CD4-positive, alpha-beta T cell treated with Interferon alpha-2 for 1 hour (primary cell): ENCODE results near the gene TRIM74.
"Not testable (repeated sequence)": the region's sequence is repeated elsewhere in the genome, so short reads cannot be mapped to it uniquely, and the experiment has no call there.

Experiments used
- DNase-seq, 2 donors: peaks; one replicate each; pipeline ENCODE4 v3.0.0-alpha.2; 2020 to 2022

The TRIM74 gene

DNA sequence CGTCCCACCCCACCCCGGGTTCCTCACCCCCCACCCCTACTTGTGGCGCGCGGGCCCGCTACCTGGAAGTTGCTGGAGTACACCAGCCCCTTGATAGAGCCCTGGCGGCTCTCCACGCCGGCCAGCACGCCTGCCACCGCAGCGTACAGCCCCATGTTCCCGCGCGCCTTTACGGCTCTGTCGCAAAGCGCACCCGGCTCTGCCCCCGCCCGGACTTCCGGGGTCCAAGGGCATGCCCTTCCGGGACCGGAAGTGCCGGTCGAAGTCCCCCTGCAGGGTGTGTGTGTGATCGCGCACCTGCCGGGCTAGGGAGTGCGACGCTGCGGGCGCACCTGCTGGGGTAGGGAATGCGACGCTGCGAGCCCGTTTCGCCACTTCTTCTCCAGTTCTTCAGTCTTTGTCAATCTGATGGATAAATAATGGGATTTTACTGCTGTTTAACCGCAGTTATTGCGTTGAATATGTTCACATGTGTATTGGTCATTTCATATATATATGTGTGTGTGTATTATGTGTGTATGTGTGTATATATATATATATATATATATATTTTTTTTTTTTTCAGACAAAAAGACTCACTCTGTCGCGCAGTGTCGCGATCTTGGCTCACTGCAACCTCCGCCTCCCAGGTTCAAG, 14.6 kb downstream of the TRIM74 start:
- DNase-seq, result peak in 1 of 2 donors; percentile 22

DNA sequence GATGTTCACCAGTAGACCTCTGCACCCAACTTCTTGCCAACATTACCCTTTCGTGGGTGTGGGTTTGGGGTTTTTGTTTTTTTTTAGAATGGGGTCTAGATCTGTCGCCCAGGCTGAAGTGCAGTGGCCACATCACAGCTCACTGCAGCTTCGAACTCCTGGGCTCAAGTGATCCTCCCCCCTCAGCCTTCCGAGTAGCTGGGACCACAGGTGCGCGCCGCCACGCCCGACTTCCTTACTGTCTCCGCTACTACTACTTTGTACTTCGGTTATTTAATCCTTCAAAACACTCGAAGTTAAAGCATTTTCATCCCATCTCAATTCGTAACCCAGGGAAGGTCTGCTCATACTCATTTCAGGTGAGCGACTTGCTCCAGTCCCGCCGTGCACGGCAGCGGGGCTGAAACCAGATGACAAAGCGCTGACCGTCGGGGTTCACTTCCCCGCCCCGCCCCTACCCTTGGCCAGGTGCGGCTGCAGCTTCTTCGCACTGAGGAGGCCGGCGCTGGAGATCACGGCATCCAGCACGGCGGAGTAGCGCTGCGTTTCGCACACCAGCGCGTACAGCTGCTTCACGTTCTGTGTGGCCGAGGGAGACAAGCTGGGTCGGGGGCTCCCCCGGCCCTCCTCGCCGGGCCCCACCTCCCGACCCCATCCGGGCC, 15.2 kb downstream of the TRIM74 start:
- DNase-seq, result not testable (repeated sequence)

DNA sequence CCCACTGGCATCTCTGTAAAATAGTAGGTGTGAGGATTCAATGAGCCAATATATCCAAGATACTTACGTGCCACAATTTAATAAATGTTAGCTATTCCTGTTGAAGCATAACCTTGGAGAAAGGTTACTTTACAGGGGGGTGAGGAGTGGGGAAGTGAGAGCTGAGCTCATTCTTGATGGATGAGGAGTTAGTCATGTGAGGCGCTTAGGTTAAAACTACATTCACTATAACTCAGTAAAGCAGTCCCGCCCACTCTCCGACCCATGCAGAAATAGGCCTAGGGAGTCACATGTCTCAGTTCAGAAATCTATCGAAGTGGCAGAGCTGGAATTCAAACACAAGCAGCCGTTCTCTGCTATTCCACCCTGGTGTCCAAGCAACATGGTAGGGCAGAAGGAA, 18.8 kb downstream of the TRIM74 start:
- not testable (repeated sequence) for DNase-seq

DNA sequence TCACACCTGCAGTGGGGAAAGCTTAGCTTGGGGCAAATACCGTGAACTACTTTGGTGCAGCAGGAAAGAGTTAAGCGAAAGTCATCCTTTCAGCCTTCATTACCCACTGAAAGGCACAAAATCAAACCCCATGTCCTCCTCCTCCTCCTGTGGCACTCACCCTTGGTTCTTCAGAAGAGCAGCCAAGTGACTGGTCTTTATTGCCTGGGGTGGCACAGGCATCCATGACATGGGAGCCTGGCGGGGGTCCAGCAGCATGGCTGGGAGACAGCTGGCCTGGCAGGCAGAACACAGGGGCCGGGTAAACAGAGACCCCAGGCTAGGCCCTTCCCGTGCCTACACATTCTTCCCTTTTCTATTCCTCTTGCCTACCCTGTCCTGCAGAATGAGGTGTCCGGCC, 19.6 kb downstream of the TRIM74 start:
- DNase-seq, result not testable (repeated sequence)

DNA sequence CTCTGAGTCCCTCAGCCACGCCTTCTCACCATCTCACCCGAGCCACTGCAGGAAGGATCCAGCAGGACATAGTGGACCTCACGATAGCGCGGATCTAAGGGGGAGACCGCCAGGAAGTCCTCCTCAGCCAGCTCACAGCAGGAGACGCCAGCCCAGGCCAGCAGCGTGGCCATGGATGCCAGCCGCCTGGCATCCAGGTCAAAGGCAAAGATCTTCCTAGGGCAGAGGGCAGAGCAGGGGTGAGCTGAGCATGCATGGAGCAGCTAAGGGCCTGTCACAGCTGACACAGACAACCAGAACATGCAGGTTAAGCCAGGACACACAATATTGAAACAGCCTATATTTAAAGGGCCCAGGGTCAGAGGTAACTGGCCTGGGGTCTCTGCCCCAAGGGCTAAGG, 20.0 kb downstream of the TRIM74 start:
- DNase-seq, result not testable (repeated sequence)

DNA sequence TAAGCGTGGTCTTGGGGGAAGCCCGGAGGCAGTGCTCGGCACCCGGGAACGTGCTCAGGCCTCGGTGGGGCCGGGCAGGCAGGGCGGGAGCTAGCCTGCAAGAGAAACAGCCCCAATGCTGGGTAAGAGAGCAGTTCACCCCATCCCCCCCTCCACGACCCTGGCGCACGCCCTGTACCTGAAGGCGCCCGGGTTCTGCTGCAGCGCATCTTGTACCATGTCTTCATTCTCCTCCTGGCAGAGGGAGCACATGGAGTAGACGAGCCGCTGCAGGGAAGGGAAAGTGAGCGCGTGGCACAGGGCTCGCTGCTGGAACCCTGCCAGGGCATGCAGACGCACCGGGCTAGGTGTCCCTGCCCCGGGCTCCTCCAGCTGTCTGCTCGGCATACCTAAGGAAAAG, 20.6 kb downstream of the TRIM74 start:
- not testable (repeated sequence) for DNase-seq

DNA sequence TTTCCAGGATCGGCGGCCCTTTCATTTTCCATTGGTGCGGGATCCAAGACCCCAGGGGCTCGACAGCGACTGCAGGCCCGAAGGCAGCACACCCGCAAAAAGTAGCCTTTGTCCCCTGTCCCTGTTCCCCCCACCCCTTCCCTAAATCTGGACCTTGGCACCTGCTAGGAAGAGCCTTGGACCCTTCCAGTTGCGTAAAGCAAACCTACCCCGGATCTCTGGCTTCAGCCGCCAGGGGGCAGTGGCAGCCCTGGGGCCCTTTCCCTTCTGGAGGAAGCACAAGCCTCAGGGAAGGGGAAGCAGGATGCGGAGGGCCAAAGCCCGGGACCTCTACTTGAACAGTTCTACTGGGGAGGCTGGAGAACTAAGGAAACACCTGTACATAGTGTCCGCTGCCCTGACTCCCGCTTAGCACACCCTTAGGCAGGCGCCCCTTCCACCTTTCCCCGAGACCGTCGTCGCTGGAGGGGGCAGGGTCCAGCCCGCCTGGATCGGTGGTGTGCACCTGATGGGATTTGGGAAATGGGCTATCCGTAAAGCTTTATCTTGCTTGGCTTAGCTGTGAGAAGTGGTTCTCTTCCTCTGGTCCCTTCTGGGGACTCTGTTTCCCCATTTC, 23.0 kb downstream of the TRIM74 start:
- not testable (repeated sequence) for DNase-seq

DNA sequence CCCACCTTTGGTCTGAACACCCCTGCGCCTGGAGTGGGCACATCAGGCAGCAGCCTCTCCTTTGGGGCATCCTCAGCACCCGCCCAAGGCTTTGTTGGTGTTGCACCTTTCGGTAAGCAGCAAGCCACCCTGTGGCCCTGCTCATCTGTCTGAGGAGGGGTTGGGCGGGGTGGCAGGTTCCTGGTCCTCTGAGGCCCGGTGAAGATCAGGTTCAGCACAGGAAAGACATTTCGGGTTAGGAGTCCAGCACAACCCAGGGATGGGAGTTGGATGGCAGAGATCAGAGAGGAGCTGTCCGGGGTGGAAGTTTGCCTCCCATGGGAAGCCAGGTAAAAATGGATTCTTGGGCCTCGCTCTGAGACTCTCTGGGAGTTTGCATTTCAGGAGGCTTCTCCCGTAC, 23.7 kb downstream of the TRIM74 start:
- DNase-seq, result not testable (repeated sequence)

DNA sequence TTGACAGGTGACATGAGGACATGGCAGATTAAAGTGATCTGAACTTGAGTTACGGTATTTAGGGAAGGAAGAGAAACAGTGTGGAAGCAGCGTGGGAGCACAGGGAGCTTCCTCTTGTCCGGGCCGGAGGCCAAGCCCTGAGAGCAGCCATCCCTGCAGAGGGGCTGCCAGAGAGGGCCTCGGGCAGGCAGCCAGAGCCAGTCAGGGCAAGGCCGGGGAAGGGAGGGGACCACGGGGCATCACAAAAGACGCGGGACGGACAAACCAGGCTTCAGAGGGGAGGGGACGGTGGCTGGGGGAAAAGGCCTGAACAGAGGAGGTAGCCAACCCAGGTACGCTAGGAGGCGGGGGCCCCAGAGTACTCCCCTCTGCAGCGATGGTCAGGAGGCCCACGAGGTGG, 24.3 kb downstream of the TRIM74 start:
- DNase-seq, result not testable (repeated sequence)

DNA sequence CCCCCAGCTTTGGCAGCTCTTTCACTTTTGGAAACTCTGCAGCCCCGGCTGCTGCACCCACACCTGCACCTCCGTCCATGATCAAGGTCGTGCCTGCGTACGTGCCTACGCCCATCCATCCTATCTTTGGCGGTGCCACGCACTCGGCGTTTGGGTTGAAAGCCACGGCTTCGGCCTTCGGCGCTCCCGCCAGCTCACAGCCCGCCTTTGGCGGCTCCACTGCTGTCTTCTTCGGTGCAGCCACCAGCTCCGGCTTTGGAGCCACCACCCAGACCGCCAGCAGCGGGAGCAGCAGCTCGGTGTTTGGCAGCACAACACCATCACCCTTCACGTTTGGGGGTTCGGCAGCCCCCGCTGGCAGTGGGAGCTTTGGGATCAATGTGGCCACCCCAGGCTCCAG, 26.3 kb downstream of the TRIM74 start:
- not testable (repeated sequence) for DNase-seq

DNA sequence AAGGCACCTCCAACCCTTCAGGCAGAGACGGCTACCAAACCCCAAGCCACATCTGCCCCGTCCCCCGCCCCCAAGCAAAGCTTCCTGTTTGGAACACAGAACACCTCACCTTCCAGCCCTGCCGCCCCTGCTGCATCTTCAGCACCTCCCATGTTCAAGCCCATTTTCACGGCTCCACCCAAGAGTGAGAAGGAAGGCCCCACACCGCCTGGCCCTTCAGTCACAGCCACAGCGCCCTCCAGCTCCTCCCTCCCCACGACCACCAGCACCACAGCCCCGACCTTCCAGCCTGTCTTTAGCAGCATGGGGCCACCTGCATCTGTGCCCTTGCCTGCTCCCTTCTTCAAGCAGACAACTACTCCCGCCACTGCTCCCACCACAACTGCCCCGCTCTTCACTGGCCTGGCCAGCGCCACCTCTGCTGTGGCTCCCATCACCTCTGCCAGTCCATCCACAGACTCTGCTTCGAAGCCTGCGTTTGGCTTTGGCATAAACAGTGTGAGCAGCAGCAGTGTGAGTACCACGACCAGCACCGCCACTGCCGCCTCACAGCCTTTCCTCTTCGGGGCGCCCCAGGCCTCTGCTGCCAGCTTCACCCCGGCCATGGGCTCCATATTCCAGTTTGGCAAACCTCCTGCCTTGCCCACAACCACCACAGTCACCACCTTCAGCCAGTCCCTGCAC, 27.1 kb downstream of the TRIM74 start:
- DNase-seq, result peak in 1 of 2 donors; percentile 16

DNA sequence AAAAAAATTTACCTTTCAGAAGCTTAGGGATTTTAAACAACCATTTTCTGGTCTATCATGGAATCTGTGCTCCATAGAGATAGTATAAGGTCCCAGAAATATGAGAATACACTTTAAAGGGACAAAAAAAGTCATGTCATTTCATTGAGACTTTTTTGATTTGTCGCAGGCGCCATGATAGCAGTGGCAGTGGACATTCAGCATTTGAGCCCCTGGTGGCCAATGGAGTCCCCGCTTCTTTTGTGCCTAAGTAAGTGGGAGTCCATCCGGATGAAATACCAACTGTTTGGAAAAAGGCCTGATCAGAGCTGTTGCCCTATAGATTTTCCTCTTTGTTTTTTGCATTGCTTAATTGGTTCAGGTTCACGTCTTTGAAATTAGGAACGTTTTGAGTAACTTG, 41.0 kb downstream of the TRIM74 start:
- DNase-seq, result not testable (repeated sequence)

DNA sequence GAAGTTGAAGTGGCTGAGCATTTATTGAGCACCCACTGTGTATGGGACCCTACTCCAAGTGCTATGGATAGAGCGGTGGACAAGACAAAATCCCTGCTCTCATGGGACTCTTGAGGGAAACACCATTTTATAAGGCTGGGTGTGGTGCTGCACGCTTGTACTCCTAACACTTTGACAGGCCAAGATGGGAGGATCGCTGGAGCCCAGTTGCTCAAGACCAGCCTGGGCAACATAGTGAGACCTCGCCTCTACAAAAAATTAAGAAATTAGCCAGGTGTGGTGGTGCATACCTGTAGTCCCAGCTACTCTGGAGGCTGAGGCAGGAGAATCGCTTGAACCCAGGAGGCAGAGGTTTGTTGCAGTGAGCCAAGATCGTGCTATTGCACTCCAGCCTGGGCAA, 41.5 kb downstream of the TRIM74 start:
- DNase-seq, result not testable (repeated sequence)

DNA sequence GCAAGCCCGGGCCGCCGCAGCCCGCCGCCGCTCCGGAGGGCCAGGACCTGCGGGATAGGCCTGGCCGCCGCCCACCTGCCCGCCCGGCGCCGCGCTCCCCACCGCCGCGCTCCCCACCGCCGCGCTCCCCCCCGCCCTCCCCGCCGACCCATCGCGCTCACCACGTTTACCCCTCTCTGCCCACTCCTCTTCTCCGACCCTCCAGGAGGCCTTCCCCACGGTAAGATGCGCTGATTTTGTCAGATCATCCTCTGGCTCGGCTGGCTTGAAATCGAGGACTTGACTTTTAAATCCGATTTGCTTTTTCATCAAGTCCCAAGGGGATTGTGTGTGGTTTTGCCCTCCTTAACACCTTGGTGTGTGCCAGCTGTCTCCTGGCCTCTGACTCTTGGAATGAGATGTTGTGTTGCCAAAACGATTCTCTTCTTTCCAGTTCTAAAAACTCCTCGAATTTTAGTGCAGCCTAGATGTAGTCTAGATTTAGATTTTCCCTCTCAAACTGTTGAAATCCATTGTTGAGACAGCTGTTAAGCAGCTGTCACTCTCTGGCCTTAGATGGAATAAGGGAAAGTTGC, 43.6 kb downstream of the TRIM74 start:
- no peak for DNase-seq

DNA sequence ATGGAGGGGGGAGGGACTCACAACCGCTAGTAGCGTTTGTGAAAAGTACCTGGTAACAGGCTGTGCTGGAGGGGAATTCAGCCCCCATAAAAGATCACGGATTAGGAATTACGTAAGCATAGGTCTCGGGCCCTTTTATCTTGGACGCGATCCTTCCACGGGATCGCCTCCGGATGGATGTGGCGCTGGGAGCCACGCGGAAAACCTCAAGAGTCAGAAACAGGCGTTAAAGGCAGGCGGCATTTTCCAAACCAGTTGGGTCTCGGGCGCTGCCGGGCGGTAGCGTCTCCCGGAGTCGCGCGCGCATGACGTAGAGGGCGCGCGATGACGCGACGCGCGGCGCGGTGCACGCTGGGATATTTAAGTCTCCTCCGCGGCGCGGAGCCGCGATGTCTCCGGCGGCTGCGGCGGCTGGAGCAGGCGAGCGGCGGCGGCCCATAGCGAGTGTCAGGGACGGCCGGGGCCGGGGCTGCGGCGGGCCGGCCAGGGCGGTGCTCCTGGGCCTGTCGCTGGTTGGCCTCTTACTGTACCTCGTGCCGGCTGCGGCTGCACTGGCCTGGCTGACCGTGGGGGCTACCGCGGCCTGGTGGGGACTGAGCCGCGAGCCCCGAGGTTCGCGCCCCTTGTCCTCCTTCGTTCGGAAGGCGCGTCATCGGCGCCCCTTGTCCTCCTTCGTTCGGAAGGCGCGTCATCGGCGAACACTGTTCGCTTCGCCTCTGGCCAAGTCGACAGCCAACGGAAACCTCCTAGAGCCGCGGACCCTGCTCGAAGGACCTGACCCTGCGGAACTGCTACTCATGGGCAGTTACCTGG, 44.3 kb downstream of the TRIM74 start, which contains the start of gene POM121:
TSS of gene POM121 (plus strand) at position 363 of the 813 bp plus-strand sequence. CDS start at position 390, 27 bp downstream.
- DNase-seq, result peak; percentile 82 to 89

DNA sequence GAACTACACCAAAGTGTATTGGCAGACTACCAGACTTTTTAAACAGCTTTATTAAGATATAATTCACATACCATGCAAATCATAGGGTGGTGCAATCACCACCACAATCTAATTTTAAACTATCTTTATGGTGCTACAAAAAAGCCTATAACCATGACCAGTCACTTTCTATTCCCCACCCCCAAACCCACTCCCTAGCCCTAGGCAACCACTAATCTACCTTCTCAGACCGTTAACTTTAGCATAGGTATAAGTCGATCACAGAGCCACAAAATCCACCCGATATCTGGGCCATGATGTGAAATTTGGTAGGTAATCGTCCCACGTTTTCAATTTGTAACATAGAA, 44.9 kb downstream of the TRIM74 start:
- no peak for DNase-seq

DNA sequence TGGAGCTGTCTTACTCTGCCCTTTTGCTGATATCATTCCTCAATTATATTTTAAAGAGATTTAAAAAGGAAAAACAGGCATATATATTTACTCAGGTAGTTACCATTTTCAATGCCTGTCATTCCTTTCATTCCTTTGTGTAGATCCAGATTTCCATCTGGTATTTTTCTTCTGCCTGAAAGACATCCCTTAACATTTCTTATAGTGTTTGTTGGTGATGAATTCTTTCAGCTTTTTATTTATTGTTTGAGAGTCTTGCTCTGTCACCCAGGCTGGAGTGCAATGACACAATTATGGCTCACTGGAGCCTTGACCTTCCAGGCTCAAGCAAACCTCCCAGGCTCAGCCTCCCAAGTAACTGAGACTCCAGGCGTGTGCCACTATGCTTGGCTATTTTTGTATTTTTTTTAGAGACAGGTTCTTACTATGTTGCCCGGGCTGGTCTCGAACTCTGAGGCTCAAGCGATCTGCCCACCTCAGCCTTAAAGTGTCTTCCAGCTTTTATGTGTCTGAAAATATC, 50.0 kb downstream of the TRIM74 start:
- no peak for DNase-seq

DNA sequence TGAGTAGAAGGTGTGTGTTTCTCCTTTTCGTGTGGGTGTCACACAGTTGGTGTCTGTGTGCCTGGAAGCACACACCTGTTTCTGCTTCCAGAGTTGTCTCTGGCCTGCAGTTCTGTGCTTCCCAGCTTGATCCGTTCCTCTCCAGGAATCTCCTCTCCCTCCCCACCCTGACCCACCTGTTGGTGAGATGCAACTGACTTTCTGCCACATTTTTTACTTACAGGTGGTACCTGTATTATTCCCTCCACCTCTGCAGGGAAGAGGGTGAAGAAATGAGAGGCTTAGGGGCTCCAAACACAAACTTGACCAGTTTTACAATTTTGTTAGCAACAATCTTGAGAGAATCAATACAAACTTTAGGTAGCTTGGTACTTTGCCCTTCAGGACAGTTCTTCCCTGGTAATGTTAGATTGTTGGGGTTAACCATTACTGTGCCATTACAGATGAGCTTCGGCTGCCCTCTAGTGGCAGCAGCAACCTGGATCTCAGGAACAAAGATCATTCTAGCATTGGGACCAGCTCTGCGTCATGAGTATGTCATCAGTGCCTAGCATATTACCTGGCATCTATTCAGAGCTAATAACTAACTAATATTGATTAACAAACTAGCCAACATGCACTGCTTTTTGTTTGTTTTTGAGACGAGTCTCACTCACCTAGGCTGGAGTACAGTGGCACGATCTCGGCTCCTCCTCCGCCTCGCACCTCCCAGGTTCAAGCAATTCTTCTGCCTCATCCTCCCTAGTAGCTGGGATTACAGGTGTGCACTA, 54.3 kb downstream of the TRIM74 start:
- DNase-seq, result peak; percentile 55 to 67

DNA sequence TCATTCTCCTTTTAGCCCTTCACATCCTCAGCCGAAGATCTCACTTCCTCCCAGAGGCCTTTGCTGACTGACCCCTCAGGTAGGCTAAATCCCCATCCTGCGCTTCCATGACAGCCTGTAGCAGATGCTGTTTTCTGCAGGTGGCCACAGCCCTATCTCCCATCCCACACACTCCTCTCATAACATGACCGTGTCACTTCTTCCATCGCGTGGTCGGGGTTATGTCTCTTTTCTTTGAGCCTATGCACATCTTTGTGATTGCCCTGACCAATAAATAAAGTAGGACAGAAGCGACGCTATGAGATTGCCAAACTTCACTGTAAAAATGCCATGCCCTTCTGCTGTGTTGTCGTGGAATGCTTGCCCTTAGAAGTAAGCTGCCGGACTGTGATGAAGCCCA, 55.5 kb downstream of the TRIM74 start:
- DNase-seq, result not testable (repeated sequence)

DNA sequence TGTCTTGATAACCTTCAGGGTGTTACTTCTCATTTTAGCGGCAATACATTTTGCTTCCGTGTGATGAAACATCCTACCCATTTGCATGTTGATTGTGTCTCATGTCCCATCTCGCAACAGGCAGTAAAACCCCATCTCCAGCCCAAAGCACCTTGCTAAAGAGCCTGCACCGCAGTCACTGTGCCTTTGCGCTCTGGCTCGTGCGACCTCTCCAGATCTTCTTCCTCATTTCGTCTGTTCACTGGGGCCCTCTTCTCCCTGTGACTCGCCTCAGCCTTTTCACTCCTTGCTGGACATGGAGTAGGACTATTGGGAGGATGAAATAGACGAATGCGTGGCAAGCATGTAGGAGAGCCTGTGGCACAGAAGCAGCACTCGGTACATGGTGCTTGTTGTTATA, 57.9 kb downstream of the TRIM74 start:
- not testable (repeated sequence) for DNase-seq
